GM21529 (cell line): ENCODE data around the gene CRTAC1.

ENCODE experiments used
- ATAC-seq: cut with Tn5 transposase; IDR thresholded peaks from one replicate; pipeline ENCODE4 v1.9.1; 2021; ENCODE audit not compliant: unreplicated experiment

The CRTAC1 gene

DNA sequence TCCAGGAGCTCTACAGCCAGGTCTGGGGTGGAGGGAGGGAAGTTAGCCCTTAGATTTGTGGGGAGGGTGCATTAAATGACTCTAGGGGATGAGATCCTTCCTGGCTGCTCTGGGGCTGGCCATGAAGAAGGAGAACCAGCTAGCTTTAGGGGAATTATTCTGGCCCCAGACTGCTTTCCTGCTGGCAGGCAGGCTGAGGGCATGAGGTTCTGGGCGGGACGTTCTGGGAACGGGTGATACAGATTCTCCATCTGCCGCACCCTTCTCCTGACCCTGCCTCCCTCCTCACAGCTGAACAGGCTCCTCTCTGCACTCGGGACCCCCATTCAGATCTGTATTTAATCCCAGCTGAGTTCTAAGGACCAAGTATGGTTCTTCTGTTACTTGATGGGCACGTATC is 156.9 kb downstream of the CRTAC1 start:
- no peak for ATAC-seq

DNA sequence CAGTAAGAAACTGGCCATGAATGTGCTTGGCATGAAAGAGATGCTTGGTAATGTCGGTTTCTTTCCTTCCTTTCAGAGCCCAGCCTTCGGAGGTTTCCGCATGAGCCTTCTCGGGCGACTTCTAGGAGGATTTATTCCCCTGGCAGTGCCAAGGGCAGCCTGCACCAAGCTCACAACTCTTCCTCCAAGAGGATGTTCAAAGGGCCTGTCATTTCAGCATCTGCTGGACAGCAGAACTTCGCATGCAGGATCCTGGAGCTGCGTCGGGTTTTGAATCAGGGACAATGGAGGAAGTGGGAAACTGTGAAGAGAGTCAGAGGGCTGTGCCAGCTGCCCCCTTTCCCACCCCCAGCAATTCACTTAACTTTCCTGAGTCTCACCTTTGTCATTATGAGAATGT is 159.4 kb downstream of the CRTAC1 start:
- no peak for ATAC-seq

DNA sequence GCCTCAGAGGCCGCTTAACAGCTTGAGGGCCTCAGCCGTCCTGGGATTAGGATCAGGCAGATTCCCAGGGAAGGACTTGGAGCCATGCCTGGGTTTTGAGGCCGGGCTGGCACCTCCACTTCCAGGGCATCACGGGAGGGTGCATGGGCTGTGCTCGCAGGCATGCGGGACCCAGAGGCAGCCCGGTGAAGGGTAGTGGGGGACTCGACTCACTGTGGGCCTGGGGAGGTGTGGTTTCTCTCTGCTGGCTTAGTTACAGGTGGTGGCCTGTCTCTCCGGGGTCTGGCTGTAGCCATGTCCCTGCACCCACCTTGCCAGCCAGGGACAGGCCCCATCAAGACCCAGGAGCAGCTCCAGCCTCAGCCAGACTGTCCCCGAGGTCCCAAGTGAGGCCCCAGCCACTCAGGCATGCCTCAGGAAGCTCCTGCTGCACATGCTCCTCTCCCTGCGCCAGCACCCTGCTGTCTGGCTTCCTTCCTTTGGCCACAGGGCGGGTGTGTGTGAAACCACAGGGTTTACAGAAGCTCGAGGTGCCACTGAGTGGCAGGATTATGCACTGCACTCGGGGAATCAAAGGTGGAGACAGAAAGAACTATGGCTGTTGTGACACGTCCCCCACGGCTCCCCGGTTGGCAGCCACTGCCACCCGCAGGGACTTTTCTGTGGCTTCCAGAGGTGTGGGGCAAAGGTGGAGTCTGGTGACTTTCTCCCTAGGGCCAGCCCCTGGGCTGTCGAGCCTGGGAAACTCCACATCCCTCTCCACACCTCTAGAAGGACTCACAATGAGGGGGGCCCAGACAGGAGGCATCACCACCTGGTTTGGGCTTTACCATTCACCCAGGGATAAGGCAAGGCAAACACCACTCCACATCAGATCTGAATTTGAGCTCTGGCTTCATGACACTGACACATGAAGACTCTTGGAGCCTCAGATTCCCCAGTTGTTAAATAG is 161.1 kb downstream of the CRTAC1 start:
- ATAC-seq = peak; percentile 93

DNA sequence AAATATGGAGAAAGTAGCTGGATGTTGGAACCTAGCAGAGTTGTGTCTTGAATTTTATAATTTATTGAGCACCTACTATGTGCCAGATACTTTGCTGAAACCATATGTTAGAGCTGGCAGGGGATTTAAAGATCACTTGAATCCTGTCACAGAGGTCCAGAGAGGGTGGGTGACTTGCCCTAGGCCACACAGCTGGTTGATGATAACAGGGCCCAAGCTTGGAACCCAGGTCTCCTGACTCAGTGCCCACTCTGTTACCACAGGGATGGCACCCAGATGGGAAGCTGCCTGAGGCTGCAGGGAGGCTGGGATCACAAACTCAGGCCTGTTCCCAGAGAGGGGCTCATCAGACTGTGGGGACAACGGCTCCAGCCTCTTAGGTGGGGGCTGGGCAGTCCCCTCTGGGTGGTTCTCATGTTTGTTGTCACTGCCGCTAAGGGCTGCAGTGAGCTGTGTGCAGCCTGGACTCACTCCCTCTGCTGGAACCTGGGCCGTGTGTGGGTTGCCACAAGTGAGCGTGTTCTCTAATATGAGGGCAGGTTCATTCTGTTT is 162.2 kb downstream of the CRTAC1 start:
- no peak for ATAC-seq

DNA sequence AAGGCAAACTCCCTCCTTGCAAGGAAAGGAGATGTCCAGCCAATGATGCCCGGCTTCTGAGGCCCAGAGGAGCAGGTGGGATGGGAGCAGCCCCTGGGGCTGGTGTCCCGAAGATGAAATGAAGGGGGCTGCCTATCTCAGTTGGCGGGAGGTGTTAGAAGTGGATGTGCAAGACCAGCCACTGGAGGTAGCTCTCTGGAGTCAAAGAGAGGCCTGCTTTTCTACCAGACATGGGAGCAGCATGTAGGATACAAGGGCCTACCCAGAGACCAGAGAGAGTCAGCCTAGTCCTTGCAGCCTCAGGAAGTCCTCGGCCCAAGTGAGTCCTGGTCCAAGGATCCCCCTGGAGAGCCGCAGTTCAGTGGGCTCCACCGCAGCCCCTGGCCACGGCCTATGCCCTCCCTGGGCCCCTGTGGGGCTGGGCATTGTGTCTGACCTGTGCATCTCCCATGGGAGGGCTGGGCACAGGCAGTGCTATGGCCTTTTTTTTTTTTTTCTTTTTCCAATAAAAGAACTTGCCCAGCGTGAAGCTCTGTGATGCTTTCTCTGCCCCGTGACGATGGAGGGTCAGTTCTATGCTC is 163.1 kb downstream of the CRTAC1 start:
- no peak for ATAC-seq

DNA sequence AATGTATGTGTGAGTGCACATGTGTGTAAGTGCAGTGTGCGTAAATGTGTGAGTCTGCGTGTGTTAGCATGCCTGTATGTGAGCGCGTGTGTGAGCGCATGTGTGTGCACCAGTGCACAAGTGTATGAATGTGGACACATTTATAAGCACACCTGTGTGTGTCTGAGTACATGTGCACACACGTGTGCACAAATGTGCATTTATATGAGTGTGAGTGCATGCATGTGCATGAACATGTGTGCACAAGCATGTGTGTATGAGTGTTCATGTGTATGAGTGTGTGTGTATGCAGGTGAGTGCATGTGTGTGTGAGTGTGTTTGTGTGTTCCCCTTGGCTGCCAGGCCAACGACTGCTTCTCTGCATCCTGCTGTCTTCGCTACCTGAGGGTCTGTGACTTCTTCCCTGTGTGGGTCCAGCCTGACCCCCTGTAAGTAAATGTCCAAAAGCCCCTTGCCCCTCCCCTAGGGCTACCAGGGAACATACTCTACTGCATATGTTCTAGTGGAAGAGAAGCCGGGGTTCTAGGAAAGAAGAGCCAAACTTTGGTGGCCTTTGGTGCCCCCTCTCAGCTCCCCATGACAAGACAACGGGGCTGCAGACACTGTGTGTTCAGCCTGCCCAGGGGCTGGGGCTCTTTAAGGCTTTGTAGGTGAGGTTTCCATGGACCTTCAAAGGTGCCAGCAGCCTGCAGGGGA is 163.7 kb downstream of the CRTAC1 start:
- no peak for ATAC-seq

- ATAC-seq = no peak
These were observed 164.9 kb downstream of the CRTAC1 start for GRCh38 chr10:97865488-97865887.

DNA sequence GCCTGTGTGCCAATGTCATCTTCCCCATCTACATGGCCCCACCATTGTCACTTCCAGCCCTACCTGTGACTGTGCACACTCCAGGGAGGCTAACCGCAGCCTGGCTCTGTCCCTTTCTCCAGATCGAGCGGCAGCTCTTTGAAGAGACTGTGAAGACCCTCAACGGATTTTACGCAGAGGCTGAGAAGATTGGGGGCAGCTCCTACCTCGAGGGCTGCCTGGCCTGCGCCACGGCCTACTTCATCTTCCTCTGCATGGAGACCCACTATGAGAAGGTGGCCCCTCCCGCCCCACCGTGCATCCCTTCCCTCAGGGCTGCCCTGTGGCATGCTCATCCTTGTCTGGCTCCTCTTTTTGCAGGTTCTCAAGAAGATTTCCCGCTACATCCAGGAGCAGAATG is 166.6 kb downstream of the CRTAC1 start:
- no peak for ATAC-seq

GRCh38 chr10:97861924-97862323 is 168.5 kb downstream of the CRTAC1 start:
- no peak for ATAC-seq

DNA sequence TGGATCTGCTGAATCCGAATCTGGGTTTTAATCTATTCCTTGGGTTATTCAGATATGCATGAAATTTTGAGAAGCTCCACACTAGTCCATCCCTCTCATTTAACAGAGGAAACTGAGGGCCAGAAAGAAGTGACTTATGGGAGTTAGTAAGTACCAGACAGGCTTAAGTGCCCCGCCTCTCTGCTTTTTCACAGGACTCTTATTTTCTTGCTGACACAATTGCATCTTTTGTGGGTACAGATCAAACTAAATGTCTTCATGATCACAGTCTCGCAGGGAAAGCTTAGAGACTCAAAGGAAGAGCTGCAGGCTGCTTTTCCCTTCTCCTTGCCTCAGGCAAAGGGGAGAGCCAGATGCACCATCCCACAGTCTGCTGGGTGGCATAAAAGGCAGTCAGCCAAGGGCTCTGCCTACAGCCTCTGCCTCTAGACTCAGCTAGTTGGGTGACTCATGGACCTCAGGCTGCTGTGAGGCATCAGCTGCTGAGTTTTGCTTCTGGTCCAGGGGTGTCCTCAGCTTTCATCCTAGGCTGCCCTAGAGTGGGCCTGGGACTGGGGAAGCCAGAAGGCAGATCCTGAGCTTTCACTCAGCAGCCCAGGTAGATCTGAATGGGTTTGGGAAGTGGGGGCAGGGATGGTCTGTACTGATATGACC is 169.2 kb downstream of the CRTAC1 start:
- ATAC-seq = no peak

GRCh38 chr10:97858001-97858439 is 172.4 kb downstream of the CRTAC1 start:
- ATAC-seq = no peak

GRCh38 chr10:97854743-97855142 is 175.7 kb downstream of the CRTAC1 start:
- no peak for ATAC-seq

DNA sequence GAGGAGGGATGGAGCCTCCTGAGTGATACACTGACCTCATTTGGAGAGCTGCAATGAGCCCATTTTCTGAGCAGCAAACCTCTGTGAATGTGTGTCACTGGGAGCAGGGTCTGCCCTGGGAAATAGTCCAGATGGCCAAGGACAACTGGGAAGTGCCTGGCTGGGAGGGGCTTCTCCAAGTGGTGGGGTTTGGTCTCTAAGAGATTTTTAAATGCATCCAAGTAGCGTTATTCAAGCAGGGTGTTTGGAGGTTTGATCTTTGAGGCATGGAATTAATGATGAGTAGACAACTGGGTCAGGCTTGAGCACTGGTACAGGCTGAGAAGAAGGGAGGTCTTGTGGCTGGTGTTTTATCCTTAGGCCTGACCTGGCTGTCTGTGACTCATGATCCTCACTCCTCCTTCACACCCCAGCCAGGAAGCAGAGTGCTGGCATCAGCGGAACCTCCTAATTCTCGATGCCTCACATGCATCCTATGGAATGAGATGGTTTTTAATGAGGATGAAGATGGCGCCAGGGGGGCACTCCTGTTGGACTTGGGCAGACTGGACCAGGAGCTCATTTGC is 177.5 kb downstream of the CRTAC1 start:
- no peak for ATAC-seq

DNA sequence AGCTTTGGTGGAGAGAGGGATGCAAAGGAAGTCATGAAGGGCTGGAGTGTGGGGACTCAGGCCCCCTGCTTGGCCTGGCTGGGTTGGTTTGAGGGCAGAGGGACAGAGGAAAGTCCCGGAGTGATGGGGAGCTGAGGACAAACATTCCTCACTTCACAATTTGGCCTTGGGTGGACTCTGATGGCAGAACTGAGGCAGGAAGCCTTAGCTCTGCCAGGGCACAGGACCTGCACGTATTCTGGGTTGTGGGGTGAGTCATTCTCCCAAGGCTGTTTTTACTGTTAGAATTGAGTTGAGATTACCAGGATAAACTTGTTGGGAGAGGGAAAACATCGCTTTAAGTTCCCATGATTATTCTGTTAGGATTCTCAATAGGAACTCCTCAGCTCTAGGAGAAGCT is 178.1 kb downstream of the CRTAC1 start:
- ATAC-seq = no peak

DNA sequence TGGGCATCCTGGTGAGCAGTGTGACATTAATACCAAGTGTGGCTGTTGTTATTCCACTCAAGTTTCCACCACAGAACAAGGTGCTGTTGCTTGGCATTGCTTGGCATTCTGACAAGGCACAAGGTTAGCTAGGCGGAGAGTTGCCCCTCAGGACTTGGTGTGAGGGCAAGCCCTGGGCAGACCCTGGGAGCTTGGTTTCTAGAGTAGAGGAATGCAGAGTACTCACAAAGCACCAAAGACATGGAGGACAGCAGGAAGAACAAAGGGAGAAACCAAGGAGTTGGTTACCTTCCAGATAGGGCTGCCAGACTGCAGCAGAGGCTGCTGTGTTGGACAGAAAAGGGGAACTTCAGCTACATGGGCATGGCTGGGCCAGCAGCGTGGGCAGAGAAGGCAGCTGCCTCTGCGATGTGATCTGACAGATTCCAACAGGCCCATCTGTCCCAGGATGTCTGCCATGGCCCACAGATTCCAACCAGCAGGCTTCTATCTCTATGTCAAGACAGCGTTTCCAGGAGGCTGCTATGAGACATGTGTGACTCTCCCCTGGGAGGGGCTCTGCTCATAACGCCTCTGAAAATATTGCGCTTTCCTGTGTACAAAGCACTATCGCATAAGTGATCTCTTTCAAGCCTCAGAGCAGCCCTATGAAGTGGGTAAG is 178.9 kb downstream of the CRTAC1 start:
- ATAC-seq = no peak

- no peak for ATAC-seq
These were observed 180.0 kb downstream of the CRTAC1 start for GRCh38 chr10:97850446-97850845.

DNA sequence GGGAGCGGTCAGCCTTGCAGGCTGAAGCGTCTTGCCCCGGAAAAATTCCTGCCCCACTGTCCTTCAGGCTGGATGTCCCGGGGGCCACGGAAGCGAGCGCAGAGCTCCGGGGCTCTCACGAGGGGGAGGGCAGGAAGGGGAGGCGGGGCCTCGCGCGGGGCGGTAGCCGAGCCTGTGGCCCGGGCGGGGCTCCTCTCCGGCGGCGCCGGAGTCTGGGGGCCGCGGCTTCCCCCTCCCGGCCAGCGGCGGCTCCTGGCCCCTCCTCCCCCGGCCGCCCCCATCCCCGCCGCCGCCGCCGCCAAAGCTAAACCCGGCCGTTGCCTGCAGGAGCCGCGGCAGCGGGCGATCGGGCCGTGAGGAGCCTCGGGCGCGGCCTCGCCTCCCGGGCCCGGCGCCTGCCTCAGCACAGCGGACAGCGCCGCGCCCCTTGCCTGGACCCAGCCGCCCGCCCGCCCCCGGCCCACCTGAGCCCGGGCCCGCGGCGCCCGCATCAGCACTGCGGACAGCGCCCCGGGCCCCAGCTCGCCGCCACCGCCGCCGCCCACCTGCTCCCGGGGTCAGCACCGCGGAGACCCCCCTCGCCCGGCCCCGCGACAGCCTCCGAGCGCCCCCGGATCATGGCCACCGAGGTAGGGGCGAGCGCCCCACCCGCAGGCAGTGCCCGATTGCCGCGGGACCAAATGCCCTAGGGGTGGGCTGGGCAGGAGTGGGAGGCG is 180.6 kb downstream of the CRTAC1 start, which contains the start of gene GOLGA7B:
GOLGA7B (plus strand) TSS at position 157 of the 716 bp plus-strand sequence; CDS start at position 618, 461 bp downstream.
- peak; percentile 53 for ATAC-seq

GRCh38 chr10:97849103-97849686 is 181.2 kb downstream of the CRTAC1 start:
- peak; percentile 10 for ATAC-seq

DNA sequence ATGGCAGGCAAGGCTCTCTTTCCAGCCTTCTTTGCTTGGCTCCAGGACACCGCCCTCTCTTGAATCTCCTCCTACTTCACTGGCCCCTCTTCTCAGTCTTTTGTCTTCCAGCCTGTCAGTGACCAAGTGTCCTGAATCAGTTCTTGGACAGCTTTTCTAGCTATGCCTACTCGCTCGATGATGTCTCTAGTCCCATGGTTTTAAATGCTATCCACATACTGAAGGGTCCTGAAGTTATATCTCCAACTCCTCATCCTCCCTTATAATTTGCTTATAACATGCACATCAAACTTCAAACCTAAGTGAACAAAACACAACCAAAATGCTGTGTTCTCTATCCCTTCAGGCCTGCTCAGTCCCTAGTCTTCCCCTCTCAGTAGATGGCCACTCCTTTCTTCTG is 185.7 kb downstream of the CRTAC1 start:
- ATAC-seq = no peak
